Mesodermal cell (in vitro differentiated cells): ENCODE results near the gene LLPH.

Source experiments
- H3K27ac ChIP-seq: 2 replicates; pipeline ENCODE4 v1.7.0; 2013; ENCODE audit warnings: mild to moderate bottlenecking, low read depth, low read length, moderate library complexity; ENCODE audit not compliant: severe bottlenecking
- H3K36me3 ChIP-seq: 2 replicates; pipeline ENCODE4 v1.7.1; 2013; ENCODE audit warnings: mild to moderate bottlenecking, low read length, moderate library complexity; ENCODE audit not compliant: control insufficient read depth, insufficient read depth
- H3K4me1 ChIP-seq: one replicate; pipeline ENCODE4 v1.7.1; 2013; ENCODE audit warnings: mild to moderate bottlenecking, low read length; ENCODE audit not compliant: insufficient read depth, control insufficient read depth, poor library complexity, severe bottlenecking
- H3K4me3 ChIP-seq: 2 replicates; pipeline ENCODE4 v1.7.0; 2013; ENCODE audit warnings: low read length, control low read depth, mild to moderate bottlenecking; ENCODE audit not compliant: insufficient read depth, poor library complexity, severe bottlenecking; ENCODE audit errors: extremely low read depth
- H3K9me3 ChIP-seq: 2 replicates; pipeline ENCODE4 v1.7.1; 2013; ENCODE audit warnings: mild to moderate bottlenecking, low read length, moderate library complexity; ENCODE audit not compliant: control insufficient read depth
- WGBS, 2 experiments: methylation state at CpG; one replicate each; pipeline ENCODE4 v1.1.5; 2013; ENCODE audit warnings: missing lambda C conversion rate in 2 of 2; ENCODE audit not compliant: insufficient coverage in 2 of 2; 5-methylcytosine and 5-hydroxymethylcytosine counted together

LLPH gene

DNA sequence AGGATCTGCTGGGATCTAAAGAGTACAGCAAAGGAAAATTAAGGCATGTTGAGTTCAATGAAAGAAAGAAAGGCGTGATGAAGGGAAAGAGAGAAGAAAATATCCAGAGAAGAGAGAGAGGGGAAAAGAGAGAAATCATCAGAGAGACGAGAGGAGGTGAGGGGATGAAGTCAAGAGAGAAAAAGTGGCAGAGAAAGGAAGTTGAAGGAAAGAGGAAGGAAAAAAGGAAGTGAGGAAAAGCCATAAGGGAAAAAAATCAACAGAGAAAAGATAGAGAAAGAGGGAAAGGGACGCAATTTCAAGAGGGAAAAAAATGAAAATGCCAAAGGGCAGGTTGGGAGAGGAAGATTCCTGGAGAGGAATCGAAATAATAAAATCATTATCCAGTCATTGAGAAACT, 40.4 kb downstream of the LLPH start:
- WGBS, 2 experiments, result 88 to 96% methylated on average over 3 of the region's 4 CpGs
- Histone ChIP-seq H3K36me3 (no peaks in the 10 kb centered on the region), H3K27ac (no peak overlapping the region), H3K4me3 (no peak overlapping the region), H3K9me3 (no peaks in the 10 kb centered on the region), H3K4me1 (no peaks in the 10 kb centered on the region)

DNA sequence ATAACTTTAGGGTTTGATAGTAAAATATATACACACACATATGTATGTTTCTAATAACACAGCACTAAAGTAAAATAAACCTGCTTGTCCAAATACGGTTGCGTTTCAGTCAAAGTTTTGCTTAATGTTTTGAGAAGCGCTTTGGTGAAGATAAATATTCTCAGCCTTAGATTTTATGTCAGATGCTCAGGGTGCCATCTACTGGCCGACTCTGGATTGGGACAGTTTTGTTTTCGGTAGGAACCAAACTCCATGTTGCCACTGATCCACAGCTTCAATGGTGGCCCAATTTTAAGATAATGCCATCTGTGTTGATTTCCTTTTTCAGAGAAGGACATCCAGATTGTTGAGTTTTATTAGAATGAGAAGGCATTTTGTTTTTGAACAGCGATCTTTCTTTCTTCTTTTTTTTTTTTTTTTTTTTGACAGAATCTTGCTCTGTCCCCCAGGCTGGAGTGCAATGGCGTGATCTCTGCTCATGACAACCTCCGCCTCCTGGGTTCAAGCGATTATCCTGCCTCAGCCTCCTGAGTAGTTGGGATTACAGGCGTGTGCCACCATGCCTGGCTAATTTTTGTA, 43.1 kb downstream of the LLPH start:
- Histone ChIP-seq H3K4me1 (no peaks in the 10 kb centered on the region), H3K4me3 (no peak overlapping the region), H3K9me3 (peaks cover 4% of the 10 kb centered on the region), H3K36me3 (no peaks in the 10 kb centered on the region), H3K27ac (no peak overlapping the region)
- WGBS, 2 experiments, result 25 to 64% methylated on average over 4 to 5 of the region's 10 CpGs

DNA sequence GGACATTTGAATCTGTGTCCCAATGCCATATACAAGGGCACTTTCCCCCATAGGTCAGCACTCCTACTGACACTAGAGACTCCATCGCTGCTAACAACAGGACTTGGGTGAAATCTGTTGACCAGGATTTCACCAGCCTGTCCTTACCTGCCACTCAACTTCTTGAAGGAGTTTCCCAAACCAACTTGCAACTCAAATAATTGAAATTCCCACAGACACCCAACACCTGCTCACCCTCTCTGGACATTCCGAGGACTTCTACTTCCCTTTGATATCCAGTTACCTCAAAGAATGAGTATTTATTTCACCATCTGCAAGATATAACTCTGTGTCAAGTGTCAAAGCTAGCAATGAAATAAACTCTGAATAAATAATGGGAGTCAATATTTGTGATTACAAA, 44.6 kb downstream of the LLPH start:
- 88 to 92% methylated on average over 1 of the region's 2 CpGs for WGBS, 2 experiments
- H3K9me3 ChIP-seq, result peaks cover 4% of the 10 kb centered on the region
- no peaks in the 10 kb centered on the region for H3K4me1 ChIP-seq
- H3K27ac ChIP-seq, result no peak overlapping the region
- no peaks in the 10 kb centered on the region for H3K36me3 ChIP-seq
- H3K4me3 ChIP-seq, result no peak overlapping the region

DNA sequence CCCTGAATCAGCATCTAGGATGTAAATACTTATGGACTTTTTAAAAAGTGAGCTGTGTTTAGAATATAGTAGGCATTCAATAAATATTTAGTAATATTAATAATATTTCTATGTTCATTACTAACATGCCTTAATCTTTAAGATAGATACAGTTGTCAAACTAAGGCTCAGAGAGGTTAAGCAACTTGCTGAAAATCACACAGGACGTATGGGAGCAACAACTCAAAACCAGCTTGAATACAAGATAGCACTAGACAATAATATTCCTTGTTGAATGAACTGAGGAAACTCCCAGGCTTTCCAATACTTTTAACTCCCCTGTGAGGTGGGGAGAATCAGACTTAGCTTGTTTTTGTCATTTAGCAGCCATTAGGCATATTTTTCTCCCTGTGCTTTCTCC, 45.3 kb downstream of the LLPH start:
- Histone ChIP-seq H3K27ac (no peak overlapping the region), H3K36me3 (no peaks in the 10 kb centered on the region), H3K4me1 (no peaks in the 10 kb centered on the region), H3K4me3 (no peak overlapping the region), H3K9me3 (peaks cover 4% of the 10 kb centered on the region)
- WGBS, 2 experiments, result no CpG with 5 or more reads among the region's 1 CpG

DNA sequence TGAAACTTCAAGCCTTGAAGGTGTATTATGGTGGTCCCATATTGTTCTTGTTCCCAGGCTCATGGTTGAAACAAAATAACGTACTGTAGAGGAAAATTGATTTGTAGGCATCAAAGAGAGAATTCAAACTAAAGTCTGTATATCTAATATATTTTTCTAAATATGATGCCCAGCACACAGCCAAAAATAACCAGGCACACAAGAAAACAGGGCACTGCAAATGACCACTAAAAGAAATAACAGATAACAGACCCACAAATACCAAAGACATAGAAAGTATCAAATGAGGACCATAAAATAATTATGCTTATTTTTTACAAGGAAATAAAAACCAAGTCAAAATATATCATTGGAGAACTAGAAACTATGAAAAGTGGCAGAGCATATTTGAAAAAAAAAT, 46.8 kb downstream of the LLPH start:
- peaks cover 4% of the 10 kb centered on the region for H3K9me3 ChIP-seq

DNA sequence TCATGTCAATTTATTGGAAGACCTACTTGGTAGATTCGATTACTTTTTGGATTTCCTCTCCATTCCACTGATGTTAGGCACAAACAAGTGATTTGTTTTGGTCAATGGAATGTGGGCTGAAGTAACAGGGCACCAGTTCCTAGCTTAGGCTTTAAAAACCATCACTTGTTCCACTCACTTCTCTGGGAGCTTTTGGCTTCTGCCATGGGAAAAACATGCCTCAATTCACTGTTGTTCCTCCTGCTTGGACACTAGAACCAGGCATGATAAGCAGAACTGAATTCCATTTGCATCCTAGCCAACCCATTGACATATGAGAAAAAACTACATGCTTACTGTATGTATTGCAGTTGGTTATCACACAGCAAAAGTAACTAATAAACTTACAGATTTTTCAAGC, 47.8 kb downstream of the LLPH start:
- H3K4me3 ChIP-seq, result no peak overlapping the region
- no peak overlapping the region for H3K27ac ChIP-seq
- H3K9me3 ChIP-seq, result peaks cover 4% of the 10 kb centered on the region
- H3K36me3 ChIP-seq, result no peaks in the 10 kb centered on the region
- no peaks in the 10 kb centered on the region for H3K4me1 ChIP-seq
- WGBS, 2 experiments, result no CpG with 5 or more reads among the region's 1 CpG

More for the DNA sequence above, 46.8 kb downstream of the LLPH start:
- Histone ChIP-seq H3K36me3 (no peaks in the 10 kb centered on the region), H3K4me3 (no peak overlapping the region), H3K4me1 (no peaks in the 10 kb centered on the region), H3K27ac (no peak overlapping the region)
- WGBS, 2 experiments, result no CpG with 5 or more reads among the region's 1 CpG

DNA sequence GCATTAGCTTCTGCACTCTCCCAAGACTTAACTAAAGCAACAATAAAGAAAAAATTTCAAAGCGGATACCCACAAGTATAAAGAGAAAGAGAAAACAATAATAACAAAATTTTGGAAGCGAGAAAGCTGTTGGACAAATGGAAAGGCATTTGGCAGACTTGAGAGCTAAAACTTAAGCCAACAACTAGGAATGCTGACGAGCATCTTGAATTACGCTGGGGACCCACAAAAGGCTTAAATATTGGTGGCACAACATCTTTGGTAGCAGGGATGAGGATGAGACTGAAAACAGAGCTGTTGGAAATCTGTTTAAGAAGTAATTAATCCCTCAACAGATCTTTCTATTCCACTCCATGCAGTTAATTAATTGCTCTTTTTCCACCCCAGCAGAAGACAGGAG, 49.8 kb downstream of the LLPH start:
- H3K4me1 ChIP-seq, result no peaks in the 10 kb centered on the region
- H3K9me3 ChIP-seq, result peaks cover 4% of the 10 kb centered on the region
- H3K4me3 ChIP-seq, result no peak overlapping the region
- H3K27ac ChIP-seq, result no peak overlapping the region
- H3K36me3 ChIP-seq, result no peaks in the 10 kb centered on the region
- WGBS, 2 experiments, result 93 to 100% methylated on average over 2 to 3 of the region's 4 CpGs

DNA sequence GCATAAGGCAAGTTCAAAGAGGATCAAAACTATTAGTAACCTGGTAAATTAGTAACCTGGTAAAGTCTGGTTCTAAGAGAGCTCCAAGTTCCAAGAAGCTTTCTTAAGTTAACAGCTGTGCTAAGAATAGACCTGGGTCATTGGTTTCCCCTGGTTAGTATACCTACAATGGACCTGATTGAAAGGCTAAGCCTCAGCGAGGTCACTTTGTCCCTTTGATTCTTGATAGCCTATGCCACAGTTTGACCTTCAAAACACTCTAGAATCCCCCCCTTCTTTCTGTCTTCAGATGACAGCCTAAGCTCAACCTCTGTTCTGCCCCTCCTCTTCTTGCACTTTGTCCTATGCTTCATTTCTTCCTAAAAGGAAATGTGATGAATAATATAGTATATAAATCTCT, 53.0 kb downstream of the LLPH start:
- H3K4me1 ChIP-seq, result no peaks in the 10 kb centered on the region
- H3K9me3 ChIP-seq, result no peaks in the 10 kb centered on the region
- WGBS, 2 experiments, result 91% methylated on average over 1 of the region's 1 CpG
- H3K4me3 ChIP-seq, result no peak overlapping the region
- H3K36me3 ChIP-seq, result no peaks in the 10 kb centered on the region
- no peak overlapping the region for H3K27ac ChIP-seq

DNA sequence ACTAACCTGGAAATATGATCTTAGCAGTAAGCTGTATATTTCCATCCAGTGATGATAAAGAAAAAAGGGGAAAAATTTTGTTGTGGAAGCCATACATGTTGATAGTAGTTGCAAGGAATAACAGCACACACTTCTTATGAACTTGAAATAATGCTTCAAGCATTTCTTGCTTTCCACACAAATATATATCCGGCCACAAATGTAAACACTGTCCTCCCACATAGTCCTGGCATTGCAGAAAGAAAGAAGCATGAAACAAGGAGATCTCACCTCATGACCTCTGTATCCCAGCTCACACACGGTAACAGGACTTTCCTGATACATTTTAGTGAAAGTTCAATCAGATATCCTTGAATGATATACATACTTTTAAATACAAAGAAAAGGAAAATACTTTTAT, 56.0 kb downstream of the LLPH start:
- Histone ChIP-seq H3K9me3 (no peaks in the 10 kb centered on the region), H3K27ac (no peak overlapping the region), H3K36me3 (no peaks in the 10 kb centered on the region), H3K4me3 (no peak overlapping the region), H3K4me1 (no peaks in the 10 kb centered on the region)
- WGBS, 2 experiments, result 100% methylated on average over 1 of the region's 2 CpGs; no CpG with 5 or more reads in 1 of the 2 experiments

DNA sequence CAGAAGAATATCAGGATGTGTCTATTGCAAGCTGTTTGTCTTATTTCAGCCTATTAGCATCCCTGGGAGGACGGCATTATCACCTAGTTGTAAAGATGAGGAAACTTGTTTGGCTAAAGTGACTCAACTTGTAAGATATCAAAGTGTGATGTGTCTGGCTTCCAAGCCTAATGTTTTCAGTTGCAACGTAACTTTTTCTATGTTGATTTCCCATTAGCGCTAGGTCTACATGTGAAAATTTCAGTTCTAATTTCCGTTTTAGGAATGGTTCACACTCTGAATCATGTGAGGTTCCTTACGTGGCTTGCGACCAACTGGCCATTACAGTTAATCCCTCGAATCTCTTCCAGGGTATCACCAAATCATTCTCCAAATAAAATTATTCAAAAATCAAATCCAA, 58.0 kb downstream of the LLPH start:
- WGBS, 2 experiments, result 86 to 93% methylated on average over 6 of the region's 7 CpGs
- Histone ChIP-seq H3K4me3 (no peak overlapping the region), H3K4me1 (no peaks in the 10 kb centered on the region), H3K27ac (no peak overlapping the region), H3K9me3 (no peaks in the 10 kb centered on the region), H3K36me3 (no peaks in the 10 kb centered on the region)

DNA sequence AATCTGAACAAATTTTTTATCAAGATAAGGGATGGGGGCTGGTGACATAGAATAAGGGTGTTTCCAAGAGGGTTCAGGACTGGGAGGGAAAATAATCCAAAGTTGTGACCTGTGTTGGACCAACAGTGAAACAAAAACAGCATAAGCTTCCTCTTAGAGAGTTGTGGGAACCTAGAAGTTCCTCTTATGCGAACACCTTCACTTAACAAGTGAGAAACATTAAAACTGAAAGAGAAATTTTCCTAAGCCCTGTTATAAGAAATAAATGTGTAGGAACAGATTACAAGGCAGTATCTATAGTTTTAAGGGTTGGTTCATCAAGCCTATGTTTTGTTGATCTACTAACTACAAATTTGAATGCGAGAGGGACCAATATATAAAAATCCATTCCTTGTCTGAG, 58.4 kb downstream of the LLPH start:
- no peaks in the 10 kb centered on the region for H3K36me3 ChIP-seq
- H3K9me3 ChIP-seq, result no peaks in the 10 kb centered on the region
- no peak overlapping the region for H3K27ac ChIP-seq
- no peaks in the 10 kb centered on the region for H3K4me1 ChIP-seq
- 86% methylated on average over 1 of the region's 2 CpGs; no CpG with 5 or more reads in 1 of the 2 experiments for WGBS, 2 experiments
- no peak overlapping the region for H3K4me3 ChIP-seq
